GM23338 (cell line): ENCODE data around the gene EPC1. TPM values are rescaled to one million over a fixed set of nuclear protein-coding genes. Genes with fewer than 3 reads are reported as not detected.

ENCODE experiments used
- ATAC-seq: fragments of 200-7000 bp; cut with Tn5 transposase; 3 replicates; pipeline ENCODE4 v1.9.1; 2020
- DNase-seq: peaks from one replicate; pipeline ENCODE4 v3.0.0-alpha.2; 2015; ENCODE audit warnings: low spot score
- H2AFZ ChIP-seq: fragments of 200-600 bp; sonication (generic); 2 replicates; pipeline ENCODE4 v1.8.0; 2016; ENCODE audit warnings: antibody characterized with exemption, mild to moderate bottlenecking, moderate library complexity
- H3F3A ChIP-seq: fragments of 200-600 bp; sonication (generic); replicated peaks from 2 replicates; pipeline ENCODE4 v1.8.0; 2017; ENCODE audit warnings: antibody characterized with exemption, mixed run types, low read depth
- H3K27ac ChIP-seq: fragments of 200-600 bp; sonication (generic); 2 replicates; pipeline ENCODE4 v1.6.1; 2016; ENCODE audit warnings: low read depth
- H3K27me3 ChIP-seq: fragments of 200-600 bp; sonication (generic); 2 replicates; pipeline ENCODE4 v1.8.0; 2016; ENCODE audit warnings: mild to moderate bottlenecking, mixed run types, moderate library complexity; ENCODE audit not compliant: insufficient read depth
- H3K36me3 ChIP-seq: fragments of 200-600 bp; sonication (generic); 2 replicates; pipeline ENCODE4 v1.8.0; 2016; ENCODE audit warnings: mild to moderate bottlenecking; ENCODE audit not compliant: insufficient read depth
- H3K4me1 ChIP-seq: fragments of 200-600 bp; sonication (generic); 2 replicates; pipeline ENCODE4 v1.8.0; 2016; ENCODE audit warnings: mild to moderate bottlenecking, moderate library complexity; ENCODE audit not compliant: insufficient read depth
- H3K4me2 ChIP-seq: fragments of 200-600 bp; sonication (generic); 2 replicates; pipeline ENCODE4 v1.7.1; 2017; ENCODE audit warnings: mixed run types
- H3K4me3 ChIP-seq: fragments of 200-600 bp; sonication (generic); 2 replicates; pipeline ENCODE4 v1.6.1; 2016; ENCODE audit warnings: mixed run types
- H3K79me2 ChIP-seq: fragments of 200-600 bp; sonication (generic); replicated peaks from 2 replicates; pipeline ENCODE4 v1.8.0; 2017; ENCODE audit warnings: mild to moderate bottlenecking; ENCODE audit not compliant: insufficient read depth
- H3K9me2 ChIP-seq: fragments of 200-600 bp; sonication (generic); 2 replicates; pipeline ENCODE4 v1.8.0; 2017; ENCODE audit not compliant: insufficient read depth
- H4K20me1 ChIP-seq: fragments of 200-600 bp; sonication (generic); replicated peaks from 2 replicates; pipeline ENCODE4 v1.8.0; 2017; ENCODE audit warnings: mild to moderate bottlenecking; ENCODE audit not compliant: insufficient read depth
- H3K27ac Mint-ChIP-seq: 2 replicates; pipeline ENCODE4 v1.8.0; 2020; ENCODE audit warnings: inconsistent platforms, mild to moderate bottlenecking, moderate library complexity, mixed read lengths
- H3K27me3 Mint-ChIP-seq: 3 replicates; pipeline ENCODE4 v1.8.0; 2022; ENCODE audit warnings: low read depth, mild to moderate bottlenecking, moderate library complexity, mixed read lengths, inconsistent platforms; ENCODE audit not compliant: insufficient read depth, poor library complexity
- H3K36me3 Mint-ChIP-seq: 3 replicates; pipeline ENCODE4 v1.8.0; 2021; ENCODE audit warnings: low read depth, mild to moderate bottlenecking, inconsistent platforms, moderate library complexity, mixed read lengths
- H3K4me1 Mint-ChIP-seq: 3 replicates; pipeline ENCODE4 v1.8.0; 2020; ENCODE audit warnings: mild to moderate bottlenecking, inconsistent platforms, mixed read lengths
- H3K4me3 Mint-ChIP-seq: 3 replicates; pipeline ENCODE4 v1.8.0; 2021; ENCODE audit warnings: moderate library complexity, mild to moderate bottlenecking, inconsistent platforms, mixed read lengths
- H3K9me3 Mint-ChIP-seq: 3 replicates; pipeline ENCODE4 v1.8.0; 2020; ENCODE audit warnings: moderate library complexity, mild to moderate bottlenecking, inconsistent platforms, mixed read lengths
- CREB1 ChIP-seq: fragments of 250-450 bp; sonication (Bioruptor Pico); IDR thresholded peaks from 2 replicates; pipeline ENCODE4 v1.5.0; 2020; ENCODE audit warnings: low read depth, mild to moderate bottlenecking, moderate library complexity
- EZH2 ChIP-seq: fragments of 200-600 bp; sonication (generic); IDR thresholded peaks from one replicate; pipeline ENCODE4 v1.8.0; 2017; ENCODE audit warnings: antibody characterized with exemption, mild to moderate bottlenecking, low read depth; ENCODE audit not compliant: unreplicated experiment
- JUNB ChIP-seq: IDR thresholded peaks from one replicate; pipeline ENCODE4 v1.6.1; 2016; ENCODE audit warnings: antibody characterized with exemption; ENCODE audit not compliant: unreplicated experiment
- POLR2AphosphoS5 ChIP-seq: IDR thresholded peaks from 2 replicates; pipeline ENCODE4 v1.6.1; 2016; ENCODE audit warnings: antibody characterized with exemption, low read depth
- STAT1 ChIP-seq: IDR thresholded peaks from one replicate; pipeline ENCODE4 v1.6.1; 2016; ENCODE audit warnings: antibody characterized with exemption; ENCODE audit not compliant: unreplicated experiment
- ZNF114 ChIP-seq: fragments of 250-450 bp; sonication (Bioruptor Pico); IDR thresholded peaks from 2 replicates; pipeline ENCODE4 v1.5.0; 2020; ENCODE audit warnings: mild to moderate bottlenecking, moderate library complexity
- polyA plus RNA-seq: library from polyadenylated mRNA; unstranded; fragments of >200 nt; fragmentation: Nextera tagmentation; extraction: Ambion mirVana; gene quantifications from 2 replicates; pipeline ENCODE4 v1.2.1, GENCODE V29; 2016
- total RNA-seq: library from RNA; depleted of rRNA; stranded (reverse); fragments of >200 nt; shearing (Covaris generic); gene quantifications from 2 replicates; pipeline ENCODE4 v1.2.3, GENCODE V29; 2014
- TF ChIP-seq, protein P1 (sequence below): fragments of 250-450 bp; sonication (Bioruptor Pico); IDR thresholded peaks from 2 replicates; pipeline ENCODE4 v1.5.0; 2020; ENCODE audit warnings: mild to moderate bottlenecking, moderate library complexity
- TF ChIP-seq, protein P2 (sequence below), 2 experiments: fragments of 200-600 bp in 1 of 2; sonication (generic) in 1 of 2; conservative IDR thresholded peaks; 2 replicates each; pipeline versions ENCODE4 v1.5.1 to v1.6.1; 2016 to 2017; ENCODE audit warnings: antibody characterized with exemption in 2 of 2, low read depth in 2 of 2, mild to moderate bottlenecking in 2 of 2, moderate library complexity in 1 of 2
- TF ChIP-seq, protein P3 (sequence below): IDR thresholded peaks from 2 replicates; pipeline ENCODE4 v1.6.1; 2016; ENCODE audit warnings: antibody characterized with exemption
- TF ChIP-seq, protein P4 (sequence below): IDR thresholded peaks from one replicate; pipeline ENCODE4 v1.6.1; 2018; ENCODE audit warnings: antibody characterized with exemption; ENCODE audit not compliant: unreplicated experiment

Gene EPC1
- total and polyA plus RNA-seq, 2 experiments from 2014 or later, result 24.1 to 25.9 TPM

DNA sequence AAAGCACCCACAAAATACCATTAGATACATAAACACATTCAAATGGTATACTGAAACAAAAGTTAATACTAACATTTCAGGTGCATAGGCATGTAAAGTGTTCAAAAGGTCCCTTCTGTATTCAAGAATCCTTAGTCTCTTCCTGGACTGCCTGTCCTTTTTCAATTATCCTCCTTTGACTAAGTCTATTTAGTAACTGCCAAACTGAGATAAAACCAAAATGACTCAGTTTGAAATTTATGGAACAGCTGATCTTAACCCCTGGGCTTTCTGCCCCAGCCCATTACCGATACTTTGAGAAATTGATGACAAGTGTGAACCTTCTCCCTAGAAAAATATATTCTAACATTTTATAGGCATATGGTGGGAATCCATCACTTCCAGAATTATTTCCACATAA lies 5.4 kb downstream of the EPC1 start (continued):
- TF ChIP-seq, protein P1, sequence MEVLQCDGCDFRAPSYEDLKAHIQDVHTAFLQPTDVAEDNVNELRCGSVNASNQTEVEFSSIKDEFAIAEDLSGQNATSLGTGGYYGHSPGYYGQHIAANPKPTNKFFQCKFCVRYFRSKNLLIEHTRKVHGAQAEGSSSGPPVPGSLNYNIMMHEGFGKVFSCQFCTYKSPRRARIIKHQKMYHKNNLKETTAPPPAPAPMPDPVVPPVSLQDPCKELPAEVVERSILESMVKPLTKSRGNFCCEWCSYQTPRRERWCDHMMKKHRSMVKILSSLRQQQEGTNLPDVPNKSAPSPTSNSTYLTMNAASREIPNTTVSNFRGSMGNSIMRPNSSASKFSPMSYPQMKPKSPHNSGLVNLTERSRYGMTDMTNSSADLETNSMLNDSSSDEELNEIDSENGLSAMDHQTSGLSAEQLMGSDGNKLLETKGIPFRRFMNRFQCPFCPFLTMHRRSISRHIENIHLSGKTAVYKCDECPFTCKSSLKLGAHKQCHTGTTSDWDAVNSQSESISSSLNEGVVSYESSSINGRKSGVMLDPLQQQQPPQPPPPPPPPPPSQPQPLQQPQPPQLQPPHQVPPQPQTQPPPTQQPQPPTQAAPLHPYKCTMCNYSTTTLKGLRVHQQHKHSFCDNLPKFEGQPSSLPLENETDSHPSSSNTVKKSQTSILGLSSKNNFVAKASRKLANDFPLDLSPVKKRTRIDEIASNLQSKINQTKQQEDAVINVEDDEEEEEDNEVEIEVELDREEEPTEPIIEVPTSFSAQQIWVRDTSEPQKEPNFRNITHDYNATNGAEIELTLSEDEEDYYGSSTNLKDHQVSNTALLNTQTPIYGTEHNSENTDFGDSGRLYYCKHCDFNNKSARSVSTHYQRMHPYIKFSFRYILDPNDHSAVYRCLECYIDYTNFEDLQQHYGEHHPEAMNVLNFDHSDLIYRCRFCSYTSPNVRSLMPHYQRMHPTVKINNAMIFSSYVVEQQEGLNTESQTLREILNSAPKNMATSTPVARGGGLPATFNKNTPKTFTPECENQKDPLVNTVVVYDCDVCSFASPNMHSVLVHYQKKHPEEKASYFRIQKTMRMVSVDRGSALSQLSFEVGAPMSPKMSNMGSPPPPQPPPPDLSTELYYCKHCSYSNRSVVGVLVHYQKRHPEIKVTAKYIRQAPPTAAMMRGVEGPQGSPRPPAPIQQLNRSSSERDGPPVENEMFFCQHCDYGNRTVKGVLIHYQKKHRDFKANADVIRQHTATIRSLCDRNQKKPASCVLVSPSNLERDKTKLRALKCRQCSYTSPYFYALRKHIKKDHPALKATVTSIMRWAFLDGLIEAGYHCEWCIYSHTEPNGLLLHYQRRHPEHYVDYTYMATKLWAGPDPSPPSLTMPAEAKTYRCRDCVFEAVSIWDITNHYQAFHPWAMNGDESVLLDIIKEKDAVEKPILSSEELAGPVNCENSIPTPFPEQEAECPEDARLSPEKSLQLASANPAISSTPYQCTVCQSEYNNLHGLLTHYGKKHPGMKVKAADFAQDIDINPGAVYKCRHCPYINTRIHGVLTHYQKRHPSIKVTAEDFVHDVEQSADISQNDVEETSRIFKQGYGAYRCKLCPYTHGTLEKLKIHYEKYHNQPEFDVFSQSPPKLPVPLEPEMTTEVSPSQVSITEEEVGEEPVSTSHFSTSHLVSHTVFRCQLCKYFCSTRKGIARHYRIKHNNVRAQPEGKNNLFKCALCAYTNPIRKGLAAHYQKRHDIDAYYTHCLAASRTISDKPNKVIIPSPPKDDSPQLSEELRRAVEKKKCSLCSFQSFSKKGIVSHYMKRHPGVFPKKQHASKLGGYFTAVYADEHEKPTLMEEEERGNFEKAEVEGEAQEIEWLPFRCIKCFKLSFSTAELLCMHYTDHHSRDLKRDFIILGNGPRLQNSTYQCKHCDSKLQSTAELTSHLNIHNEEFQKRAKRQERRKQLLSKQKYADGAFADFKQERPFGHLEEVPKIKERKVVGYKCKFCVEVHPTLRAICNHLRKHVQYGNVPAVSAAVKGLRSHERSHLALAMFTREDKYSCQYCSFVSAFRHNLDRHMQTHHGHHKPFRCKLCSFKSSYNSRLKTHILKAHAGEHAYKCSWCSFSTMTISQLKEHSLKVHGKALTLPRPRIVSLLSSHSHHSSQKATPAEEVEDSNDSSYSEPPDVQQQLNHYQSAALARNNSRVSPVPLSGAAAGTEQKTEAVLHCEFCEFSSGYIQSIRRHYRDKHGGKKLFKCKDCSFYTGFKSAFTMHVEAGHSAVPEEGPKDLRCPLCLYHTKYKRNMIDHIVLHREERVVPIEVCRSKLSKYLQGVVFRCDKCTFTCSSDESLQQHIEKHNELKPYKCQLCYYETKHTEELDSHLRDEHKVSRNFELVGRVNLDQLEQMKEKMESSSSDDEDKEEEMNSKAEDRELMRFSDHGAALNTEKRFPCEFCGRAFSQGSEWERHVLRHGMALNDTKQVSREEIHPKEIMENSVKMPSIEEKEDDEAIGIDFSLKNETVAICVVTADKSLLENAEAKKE, result no peak
- TF ChIP-seq, protein P2, sequence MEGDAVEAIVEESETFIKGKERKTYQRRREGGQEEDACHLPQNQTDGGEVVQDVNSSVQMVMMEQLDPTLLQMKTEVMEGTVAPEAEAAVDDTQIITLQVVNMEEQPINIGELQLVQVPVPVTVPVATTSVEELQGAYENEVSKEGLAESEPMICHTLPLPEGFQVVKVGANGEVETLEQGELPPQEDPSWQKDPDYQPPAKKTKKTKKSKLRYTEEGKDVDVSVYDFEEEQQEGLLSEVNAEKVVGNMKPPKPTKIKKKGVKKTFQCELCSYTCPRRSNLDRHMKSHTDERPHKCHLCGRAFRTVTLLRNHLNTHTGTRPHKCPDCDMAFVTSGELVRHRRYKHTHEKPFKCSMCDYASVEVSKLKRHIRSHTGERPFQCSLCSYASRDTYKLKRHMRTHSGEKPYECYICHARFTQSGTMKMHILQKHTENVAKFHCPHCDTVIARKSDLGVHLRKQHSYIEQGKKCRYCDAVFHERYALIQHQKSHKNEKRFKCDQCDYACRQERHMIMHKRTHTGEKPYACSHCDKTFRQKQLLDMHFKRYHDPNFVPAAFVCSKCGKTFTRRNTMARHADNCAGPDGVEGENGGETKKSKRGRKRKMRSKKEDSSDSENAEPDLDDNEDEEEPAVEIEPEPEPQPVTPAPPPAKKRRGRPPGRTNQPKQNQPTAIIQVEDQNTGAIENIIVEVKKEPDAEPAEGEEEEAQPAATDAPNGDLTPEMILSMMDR (conservative IDR thresholded peaks at IDR 0.05; ENCODE audit: low read depth in 2 of 2), result no peak
- no peak for TF ChIP-seq STAT1
- TF ChIP-seq ZNF114, result no peak

DNA sequence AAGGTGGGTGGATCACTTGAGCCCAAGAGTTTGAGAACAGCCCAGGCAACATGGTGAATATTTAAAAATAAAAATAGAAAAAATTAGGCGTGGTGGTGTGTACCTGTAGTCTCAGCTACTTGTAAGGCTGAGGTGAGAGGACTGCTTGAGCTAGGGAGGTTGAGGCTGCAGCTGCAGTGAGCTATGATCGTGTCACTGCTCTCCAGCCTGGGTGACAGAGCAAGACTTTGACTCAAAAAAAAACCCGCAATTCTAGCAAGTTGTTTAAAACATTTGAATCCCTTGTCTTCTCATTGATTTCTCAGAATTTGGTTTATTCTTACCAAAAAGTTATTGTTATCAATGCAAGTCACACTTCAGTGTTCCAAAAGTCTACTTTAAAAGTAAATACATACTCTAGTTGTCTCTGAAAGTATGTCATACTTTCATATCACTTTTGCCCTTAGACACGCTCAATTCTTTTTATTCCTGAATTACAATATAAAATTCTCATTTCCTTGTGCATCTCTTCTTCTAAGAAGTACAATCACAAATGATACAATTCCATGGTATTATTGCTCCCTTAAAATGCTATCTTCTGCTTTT lies 6.3 kb downstream of the EPC1 start:
- H4K20me1 ChIP-seq, result peaks cover 11% of the 10 kb centered on the region
- no peak overlapping the region for H3K4me2 ChIP-seq
- Mint-ChIP-seq H3K4me1 (peaks cover 46% of the 10 kb centered on the region), H3K4me3 (no peak overlapping the region), H3K36me3 (peaks cover 24% of the 10 kb centered on the region), H3K27ac (no peak overlapping the region), H3K27me3 (peaks cover 4% of the 10 kb centered on the region), H3K9me3 (no peaks in the 10 kb centered on the region)
- H3F3A ChIP-seq, result no peaks in the 10 kb centered on the region
- H3K27ac ChIP-seq, result no peak overlapping the region
- H3K9me2 ChIP-seq, result peaks cover 3% of the 10 kb centered on the region; the same call in 1 of the 2 replicates
- no peak overlapping the region for H2AFZ ChIP-seq
- peaks cover 41% of the 10 kb centered on the region for H3K4me1 ChIP-seq
- H3K36me3 ChIP-seq, result no peaks in the 10 kb centered on the region
- H3K4me3 ChIP-seq, result no peak overlapping the region
- ATAC-seq, result no peak
- no peaks in the 10 kb centered on the region for H3K27me3 ChIP-seq
- DNase-seq, result no peak
- peaks cover 100% of the 10 kb centered on the region for H3K79me2 ChIP-seq
- TF ChIP-seq CREB1 (CRISPR knock-in tag) (no peak), EZH2 (no peak), JUNB (no peak), POLR2AphosphoS5 (no peak)
- TF ChIP-seq, protein P3, sequence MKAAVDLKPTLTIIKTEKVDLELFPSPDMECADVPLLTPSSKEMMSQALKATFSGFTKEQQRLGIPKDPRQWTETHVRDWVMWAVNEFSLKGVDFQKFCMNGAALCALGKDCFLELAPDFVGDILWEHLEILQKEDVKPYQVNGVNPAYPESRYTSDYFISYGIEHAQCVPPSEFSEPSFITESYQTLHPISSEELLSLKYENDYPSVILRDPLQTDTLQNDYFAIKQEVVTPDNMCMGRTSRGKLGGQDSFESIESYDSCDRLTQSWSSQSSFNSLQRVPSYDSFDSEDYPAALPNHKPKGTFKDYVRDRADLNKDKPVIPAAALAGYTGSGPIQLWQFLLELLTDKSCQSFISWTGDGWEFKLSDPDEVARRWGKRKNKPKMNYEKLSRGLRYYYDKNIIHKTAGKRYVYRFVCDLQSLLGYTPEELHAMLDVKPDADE, result no peak
- TF ChIP-seq, protein P4, sequence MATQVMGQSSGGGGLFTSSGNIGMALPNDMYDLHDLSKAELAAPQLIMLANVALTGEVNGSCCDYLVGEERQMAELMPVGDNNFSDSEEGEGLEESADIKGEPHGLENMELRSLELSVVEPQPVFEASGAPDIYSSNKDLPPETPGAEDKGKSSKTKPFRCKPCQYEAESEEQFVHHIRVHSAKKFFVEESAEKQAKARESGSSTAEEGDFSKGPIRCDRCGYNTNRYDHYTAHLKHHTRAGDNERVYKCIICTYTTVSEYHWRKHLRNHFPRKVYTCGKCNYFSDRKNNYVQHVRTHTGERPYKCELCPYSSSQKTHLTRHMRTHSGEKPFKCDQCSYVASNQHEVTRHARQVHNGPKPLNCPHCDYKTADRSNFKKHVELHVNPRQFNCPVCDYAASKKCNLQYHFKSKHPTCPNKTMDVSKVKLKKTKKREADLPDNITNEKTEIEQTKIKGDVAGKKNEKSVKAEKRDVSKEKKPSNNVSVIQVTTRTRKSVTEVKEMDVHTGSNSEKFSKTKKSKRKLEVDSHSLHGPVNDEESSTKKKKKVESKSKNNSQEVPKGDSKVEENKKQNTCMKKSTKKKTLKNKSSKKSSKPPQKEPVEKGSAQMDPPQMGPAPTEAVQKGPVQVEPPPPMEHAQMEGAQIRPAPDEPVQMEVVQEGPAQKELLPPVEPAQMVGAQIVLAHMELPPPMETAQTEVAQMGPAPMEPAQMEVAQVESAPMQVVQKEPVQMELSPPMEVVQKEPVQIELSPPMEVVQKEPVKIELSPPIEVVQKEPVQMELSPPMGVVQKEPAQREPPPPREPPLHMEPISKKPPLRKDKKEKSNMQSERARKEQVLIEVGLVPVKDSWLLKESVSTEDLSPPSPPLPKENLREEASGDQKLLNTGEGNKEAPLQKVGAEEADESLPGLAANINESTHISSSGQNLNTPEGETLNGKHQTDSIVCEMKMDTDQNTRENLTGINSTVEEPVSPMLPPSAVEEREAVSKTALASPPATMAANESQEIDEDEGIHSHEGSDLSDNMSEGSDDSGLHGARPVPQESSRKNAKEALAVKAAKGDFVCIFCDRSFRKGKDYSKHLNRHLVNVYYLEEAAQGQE, result no peak
